Progenitor cell of endocrine pancreas (in vitro differentiated cells): ENCODE results near the gene GAS2L1. TPM values are rescaled to one million over a fixed set of nuclear protein-coding genes. Genes with fewer than 3 reads are reported as not detected.

Experiments used
- DNase-seq: peaks from one replicate; pipeline ENCODE4 v3.0.0; 2021; ENCODE audit warnings: low spot score; ENCODE audit not compliant: unreplicated experiment
- H3K27ac Mint-ChIP-seq: 2 replicates; pipeline ENCODE4 v1.8.0; 2021; ENCODE audit warnings: mild to moderate bottlenecking, moderate library complexity, mixed read lengths
- H3K27me3 Mint-ChIP-seq: 2 replicates; pipeline ENCODE4 v1.8.0; 2021; ENCODE audit warnings: mixed read lengths
- H3K36me3 Mint-ChIP-seq: 2 replicates; pipeline ENCODE4 v1.8.0; 2022; ENCODE audit warnings: mixed read lengths; ENCODE audit not compliant: insufficient read depth
- H3K4me1 Mint-ChIP-seq: 2 replicates; pipeline ENCODE4 v1.8.0; 2021; ENCODE audit warnings: low read depth, mixed read lengths
- H3K4me3 Mint-ChIP-seq: 2 replicates; pipeline ENCODE4 v1.8.0; 2021; ENCODE audit warnings: low read depth, mild to moderate bottlenecking, moderate library complexity, mixed read lengths
- H3K9me3 Mint-ChIP-seq: 2 replicates; pipeline ENCODE4 v1.8.0; 2021; ENCODE audit warnings: low read depth, mixed read lengths
- CTCF ChIP-seq: fragments of 200-600 bp; sonication (generic); IDR thresholded peaks from one replicate; pipeline ENCODE4 v1.5.0; 2021; ENCODE audit warnings: antibody characterized with exemption, mild to moderate bottlenecking; ENCODE audit not compliant: unreplicated experiment
- total RNA-seq: library from RNA; stranded (reverse); gene quantifications from 2 replicates; pipeline ENCODE4 v1.2.1, GENCODE V29; 2021

GAS2L1 gene
- total RNA-seq, 1 donor from 2014 or later = 11.5 TPM

- TF ChIP-seq CTCF = no peak
- no peaks in the 10 kb centered on the region for H3K9me3 Mint-ChIP-seq
- H3K4me1 Mint-ChIP-seq = no peaks in the 10 kb centered on the region
- peaks cover 38% of the 10 kb centered on the region for H3K27me3 Mint-ChIP-seq
- no peaks in the 10 kb centered on the region for H3K36me3 Mint-ChIP-seq
- no peak for DNase-seq
- no peak overlapping the region for H3K27ac Mint-ChIP-seq
- H3K4me3 Mint-ChIP-seq = no peak overlapping the region
Observed at GRCh38 chr22:29317827-29318454, 11.5 kb downstream of the GAS2L1 start.

- Mint-ChIP-seq H3K4me3 (no peak overlapping the region), H3K4me1 (no peaks in the 10 kb centered on the region), H3K9me3 (no peaks in the 10 kb centered on the region), H3K27me3 (peaks cover 27% of the 10 kb centered on the region), H3K27ac (no peak overlapping the region), H3K36me3 (no peaks in the 10 kb centered on the region)
- DNase-seq = no peak
- TF ChIP-seq CTCF = no peak
Observed at GRCh38 chr22:29319072-29319471, 12.6 kb downstream of the GAS2L1 start.

- peaks cover 19% of the 10 kb centered on the region for H3K27me3 Mint-ChIP-seq
- H3K27ac Mint-ChIP-seq = no peak overlapping the region
- DNase-seq = no peak
- H3K4me3 Mint-ChIP-seq = no peak overlapping the region
- H3K9me3 Mint-ChIP-seq = no peaks in the 10 kb centered on the region
- H3K4me1 Mint-ChIP-seq = no peaks in the 10 kb centered on the region
- TF ChIP-seq CTCF = peak; percentile 30
- no peaks in the 10 kb centered on the region for H3K36me3 Mint-ChIP-seq
Observed at GRCh38 chr22:29320546-29320945, 14.1 kb downstream of the GAS2L1 start.

GRCh38 chr22:29323641-29324040 lies 17.2 kb downstream of the GAS2L1 start:
- H3K36me3 Mint-ChIP-seq = peaks cover 3% of the 10 kb centered on the region
- no peak for TF ChIP-seq CTCF
- H3K27me3 Mint-ChIP-seq = no peaks in the 10 kb centered on the region
- no peaks in the 10 kb centered on the region for H3K9me3 Mint-ChIP-seq
- H3K4me1 Mint-ChIP-seq = no peaks in the 10 kb centered on the region
- H3K27ac Mint-ChIP-seq = no peak overlapping the region
- no peak overlapping the region for H3K4me3 Mint-ChIP-seq
- no peak for DNase-seq

DNA sequence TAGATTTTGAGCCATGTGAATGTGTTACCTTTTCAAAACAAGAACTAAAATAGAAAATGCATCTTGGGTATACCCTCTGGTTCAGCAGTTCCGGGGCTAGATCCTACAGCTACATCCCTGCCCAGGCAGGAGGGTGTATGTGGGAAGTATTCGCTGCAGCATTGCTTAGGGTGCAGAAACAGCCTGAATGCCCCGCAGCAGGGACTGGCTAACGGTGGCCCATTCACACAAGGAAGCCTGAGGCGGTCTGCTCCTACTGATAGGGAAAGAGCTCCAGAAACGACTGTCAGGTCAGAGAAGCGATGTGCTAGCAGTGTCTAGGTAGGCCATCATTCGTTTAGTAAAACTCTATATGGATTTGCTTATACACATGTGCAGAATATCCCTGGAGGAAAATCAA lies 18.9 kb downstream of the GAS2L1 start:
- Mint-ChIP-seq H3K27me3 (no peaks in the 10 kb centered on the region), H3K36me3 (peaks cover 7% of the 10 kb centered on the region), H3K9me3 (no peaks in the 10 kb centered on the region), H3K27ac (no peak overlapping the region), H3K4me1 (no peaks in the 10 kb centered on the region), H3K4me3 (no peak overlapping the region)
- TF ChIP-seq CTCF = no peak
- no peak for DNase-seq
